Spinal cord (tissue), 10 donors: ENCODE results near the gene DMGDH. TPM values are rescaled to one million over a fixed set of nuclear protein-coding genes. Genes with fewer than 3 reads are reported as not detected.

Source experiments
- DNase-seq, 6 donors: peaks; one replicate each; pipeline versions ENCODE4 v3.0.0 to v3.0.0-alpha.2; 2013 to 2015; ENCODE audit warnings: low spot score in 6 of 6, low read depth in 4 of 6
- H3K27ac ChIP-seq: one replicate; pipeline ENCODE4 v1.5.1; 2013; ENCODE audit warnings: low read depth, low read length, control low read depth
- H3K27me3 ChIP-seq: one replicate; pipeline ENCODE4 v1.6.1; 2013; ENCODE audit warnings: low read length; ENCODE audit not compliant: control insufficient read depth, insufficient read depth
- H3K36me3 ChIP-seq: one replicate; pipeline ENCODE4 v1.6.1; 2013; ENCODE audit warnings: low read length; ENCODE audit not compliant: control insufficient read depth, insufficient read depth
- H3K4me1 ChIP-seq: one replicate; pipeline ENCODE4 v1.6.1; 2013; ENCODE audit warnings: low read length; ENCODE audit not compliant: control insufficient read depth, insufficient read depth
- H3K4me3 ChIP-seq: one replicate; pipeline ENCODE4 v1.5.1; 2013; ENCODE audit warnings: low read depth, low read length, control low read depth
- H3K9me3 ChIP-seq: one replicate; pipeline ENCODE4 v1.6.1; 2013; ENCODE audit warnings: low read length; ENCODE audit not compliant: control insufficient read depth, insufficient read depth
- WGBS: methylation state at CpG from one replicate; pipeline ENCODE4 v1.1.5; 2013; ENCODE audit warnings: missing lambda C conversion rate; ENCODE audit not compliant: insufficient coverage; 5-methylcytosine and 5-hydroxymethylcytosine counted together
- polyA plus RNA-seq, 2 donors: library from polyadenylated mRNA; unstranded; fragments of 120-200 nt; gene quantifications; one replicate each; pipeline ENCODE4 v1.2.1, GENCODE V29; 2013; ENCODE audit not compliant: insufficient read length in 2 of 2
- total RNA-seq, 2 donors: library from RNA; depleted of rRNA in 1 of 2; stranded (reverse); fragments of 120-200 nt in 1 of 2; fragments of >200 nt in 1 of 2; gene quantifications; one replicate each; pipeline versions ENCODE4 v1.2.3 to v1.2.4, GENCODE V29; 2013 to 2014
- donor health status: healthy.

Gene DMGDH
- total and polyA plus RNA-seq, 4 donors, result 3.3 to 7.6 (median 4.3) TPM

DNA sequence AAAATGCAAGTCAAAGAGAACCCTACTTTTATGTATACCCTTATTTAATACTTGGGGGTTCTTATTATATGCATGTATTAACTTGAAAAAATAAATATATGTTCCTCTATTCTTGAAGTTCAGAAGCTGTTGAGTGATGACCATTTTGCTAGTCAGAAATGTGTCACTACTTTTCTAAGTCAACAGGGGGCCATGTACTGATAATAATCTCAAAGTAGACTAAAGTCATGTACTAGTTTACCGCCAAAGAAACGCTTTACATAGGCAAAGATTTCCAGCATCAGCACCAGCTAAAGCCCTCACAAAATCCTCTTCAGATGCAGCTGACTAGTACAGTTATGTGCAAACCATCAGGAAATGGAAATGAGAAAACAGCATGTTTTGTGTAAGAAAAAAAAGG is 36.4 kb upstream of the DMGDH start:
- Histone ChIP-seq H3K27me3 (peaks cover 11% of the 10 kb centered on the region), H3K4me1 (peaks cover 3% of the 10 kb centered on the region), H3K4me3 (no peak overlapping the region), H3K27ac (no peak overlapping the region), H3K9me3 (no peaks in the 10 kb centered on the region), H3K36me3 (no peaks in the 10 kb centered on the region)
- DNase-seq, result no peak
- no CpG with 5 or more reads among the region's 2 CpGs for WGBS

DNA sequence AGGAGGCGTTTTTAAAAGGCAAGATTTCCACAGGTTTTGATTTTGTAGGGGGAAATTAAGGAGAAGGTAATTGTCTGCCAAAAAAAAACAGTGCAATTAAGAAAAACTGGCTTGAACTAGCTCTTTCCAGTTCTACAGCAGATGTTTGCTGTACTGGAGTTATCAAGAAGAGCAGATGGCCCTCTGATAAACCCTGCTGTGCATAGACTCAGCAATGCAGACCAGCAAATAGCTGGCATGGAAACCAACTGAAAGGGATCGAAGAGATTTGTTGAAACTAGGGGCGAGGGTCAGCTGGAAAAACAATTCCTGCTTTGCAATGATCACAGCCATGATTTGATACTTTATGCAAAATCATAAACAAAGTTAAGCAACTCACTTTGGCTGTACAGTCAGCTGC is 24.3 kb upstream of the DMGDH start:
- Histone ChIP-seq H3K4me3 (no peak overlapping the region), H3K9me3 (no peaks in the 10 kb centered on the region), H3K36me3 (no peaks in the 10 kb centered on the region), H3K27ac (no peak overlapping the region), H3K4me1 (no peaks in the 10 kb centered on the region), H3K27me3 (no peaks in the 10 kb centered on the region)
- 60% methylated on average over 1 of the region's 3 CpGs for WGBS
- DNase-seq, result peak in 4 of 6 donors; percentile 5 to 87 (median 51)

DNA sequence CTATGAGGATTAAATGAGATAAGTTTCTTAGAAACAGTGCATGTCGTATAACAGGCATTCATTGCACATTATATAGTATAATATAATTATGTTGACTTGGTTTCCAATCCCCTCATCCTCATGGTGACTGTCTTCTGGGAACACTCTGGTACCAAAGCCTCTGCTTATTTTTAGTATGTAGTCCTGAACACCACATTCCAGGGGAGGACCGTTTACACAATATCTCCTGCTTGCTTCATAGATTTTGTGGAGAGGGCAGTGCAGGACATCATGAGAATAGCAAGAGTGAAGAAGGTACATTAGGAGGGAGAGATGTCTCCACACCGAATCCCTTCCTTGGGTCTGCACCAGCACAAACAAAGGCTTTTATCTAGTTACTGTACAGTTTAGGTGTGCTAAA is 21.6 kb upstream of the DMGDH start:
- Histone ChIP-seq H3K9me3 (no peaks in the 10 kb centered on the region), H3K36me3 (no peaks in the 10 kb centered on the region), H3K27ac (no peak overlapping the region), H3K27me3 (no peaks in the 10 kb centered on the region), H3K4me1 (no peaks in the 10 kb centered on the region), H3K4me3 (no peak overlapping the region)
- no peak for DNase-seq
- WGBS, result no CpG with 5 or more reads among the region's 3 CpGs

DNA sequence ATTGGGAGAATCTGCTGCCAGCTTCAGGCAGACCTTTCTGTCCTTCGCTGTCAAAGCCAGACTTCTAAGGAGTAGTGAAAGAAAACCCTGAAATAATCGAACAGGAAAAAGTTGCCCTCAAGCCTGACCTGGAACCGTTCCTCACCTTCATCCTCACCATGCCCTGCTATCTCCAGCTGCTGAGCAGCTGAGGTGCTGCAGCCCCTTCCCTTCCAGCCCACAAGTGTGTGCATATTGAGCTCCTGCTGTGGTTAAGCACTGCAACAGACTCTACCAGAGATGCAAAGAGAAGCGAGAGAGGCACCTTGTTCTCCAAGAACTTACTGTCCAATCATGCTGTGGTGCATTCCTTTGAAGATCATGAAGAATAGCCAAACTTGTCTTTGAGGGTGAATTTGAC is 19.0 kb upstream of the DMGDH start:
- Histone ChIP-seq H3K36me3 (no peaks in the 10 kb centered on the region), H3K27me3 (no peaks in the 10 kb centered on the region), H3K4me1 (no peaks in the 10 kb centered on the region), H3K9me3 (no peaks in the 10 kb centered on the region), H3K27ac (no peak overlapping the region), H3K4me3 (no peak overlapping the region)
- DNase-seq, result no peak
- WGBS, result 75% methylated on average over 1 of the region's 4 CpGs

DNA sequence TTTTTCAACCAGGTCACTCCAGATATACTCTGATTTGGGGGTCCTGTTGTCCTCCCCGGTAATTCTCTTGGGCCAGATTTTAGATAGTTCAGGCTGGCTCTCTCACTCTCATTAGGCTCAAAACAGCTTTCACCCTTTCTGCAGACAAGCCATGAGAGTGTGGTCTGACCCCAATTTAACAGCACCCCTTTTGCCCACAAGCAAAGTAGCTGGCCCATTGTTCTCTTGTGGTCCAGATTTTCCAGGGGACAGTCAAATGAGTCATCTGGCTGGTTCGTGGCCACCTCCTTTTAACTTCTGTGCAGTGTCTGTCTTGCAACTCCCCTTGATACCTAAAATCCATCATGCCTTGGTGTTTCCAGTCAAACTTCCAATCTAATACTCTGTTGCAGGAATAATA is 16.6 kb upstream of the DMGDH start:
- no peak for DNase-seq
- H3K9me3 ChIP-seq, result no peaks in the 10 kb centered on the region
- H3K27me3 ChIP-seq, result no peaks in the 10 kb centered on the region
- H3K4me1 ChIP-seq, result no peaks in the 10 kb centered on the region
- H3K27ac ChIP-seq, result no peak overlapping the region
- no peaks in the 10 kb centered on the region for H3K36me3 ChIP-seq
- 92% methylated on average over 2 of the region's 2 CpGs for WGBS
- no peak overlapping the region for H3K4me3 ChIP-seq

DNA sequence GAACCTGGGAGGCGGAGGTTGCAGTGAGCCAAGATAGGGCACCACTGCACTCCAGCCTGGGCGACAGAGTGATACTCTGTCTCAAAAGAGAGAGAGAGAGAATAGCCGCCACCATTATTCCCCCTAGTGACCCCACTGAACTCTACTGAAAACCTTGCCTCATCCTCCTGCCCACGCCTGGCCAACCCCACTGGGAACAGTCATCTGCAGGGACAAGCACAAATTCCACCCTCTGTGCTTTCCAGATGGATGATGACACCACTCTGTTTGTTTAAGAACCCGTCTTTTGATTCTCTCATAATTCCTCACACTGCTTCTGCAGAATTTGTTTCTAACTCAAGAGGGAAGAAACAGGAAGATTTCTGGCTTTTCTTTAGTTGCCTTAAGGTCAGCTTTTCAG is 12.3 kb upstream of the DMGDH start:
- WGBS, result 80% methylated on average over 2 of the region's 5 CpGs
- no peaks in the 10 kb centered on the region for H3K36me3 ChIP-seq
- no peak overlapping the region for H3K27ac ChIP-seq
- H3K9me3 ChIP-seq, result no peaks in the 10 kb centered on the region
- H3K4me3 ChIP-seq, result no peak overlapping the region
- no peak for DNase-seq
- no peaks in the 10 kb centered on the region for H3K27me3 ChIP-seq
- H3K4me1 ChIP-seq, result no peaks in the 10 kb centered on the region

DNA sequence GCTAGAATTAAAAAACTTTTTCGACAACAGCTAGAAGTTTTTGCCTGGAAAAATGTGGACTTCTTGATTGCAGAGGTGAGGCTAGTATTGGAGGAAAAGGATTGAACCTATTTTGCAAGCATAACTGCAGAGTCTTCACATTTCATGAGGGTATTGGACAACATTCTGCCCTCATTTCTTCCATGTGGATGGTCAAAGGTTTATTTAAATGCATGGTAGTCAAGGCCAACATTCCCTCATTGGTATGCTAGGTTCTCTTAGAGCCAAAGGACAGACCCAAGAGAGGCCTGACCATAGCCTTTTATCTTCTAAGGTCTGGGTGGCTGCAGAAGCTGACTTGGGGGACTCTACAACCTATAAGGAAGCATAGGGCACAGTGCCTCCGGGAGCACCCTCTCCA is 11.3 kb upstream of the DMGDH start:
- no peak overlapping the region for H3K4me3 ChIP-seq
- no peak for DNase-seq
- H3K36me3 ChIP-seq, result no peaks in the 10 kb centered on the region
- no peaks in the 10 kb centered on the region for H3K27me3 ChIP-seq
- no peaks in the 10 kb centered on the region for H3K9me3 ChIP-seq
- no peaks in the 10 kb centered on the region for H3K4me1 ChIP-seq
- H3K27ac ChIP-seq, result no peak overlapping the region
- WGBS, result 67% methylated on average over 1 of the region's 2 CpGs

DNA sequence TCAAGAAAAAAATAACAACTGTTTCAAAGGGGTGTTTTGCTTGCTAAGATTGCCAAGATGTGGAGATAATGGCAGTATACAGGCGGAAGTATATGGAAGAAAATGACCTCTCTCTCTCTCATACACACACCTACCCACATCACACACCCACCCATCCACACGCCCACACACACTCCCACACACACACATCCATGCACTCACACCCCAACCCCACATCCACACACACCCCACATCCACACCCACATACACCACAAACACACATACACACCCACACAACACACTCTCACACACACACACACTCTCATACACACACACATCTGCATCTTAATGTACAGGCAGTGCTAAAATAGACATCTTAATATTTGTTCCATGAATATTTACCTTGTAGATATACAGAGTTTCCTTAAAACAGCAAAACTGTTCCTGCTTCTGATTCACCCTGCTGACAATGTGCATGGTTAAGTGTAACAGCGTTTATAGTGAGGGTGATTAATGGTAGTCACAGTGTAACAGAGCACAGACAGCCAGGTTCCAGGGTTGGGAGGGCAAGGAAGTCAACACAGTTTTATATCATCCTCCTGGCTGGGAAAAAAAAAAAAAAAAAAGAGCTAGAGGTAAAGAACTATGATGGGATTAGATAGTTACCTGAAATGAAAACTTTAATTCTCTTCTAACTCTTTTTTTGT is 8.3 kb upstream of the DMGDH start:
- no peak for DNase-seq
- Histone ChIP-seq H3K36me3 (no peaks in the 10 kb centered on the region), H3K27me3 (no peaks in the 10 kb centered on the region), H3K9me3 (no peaks in the 10 kb centered on the region), H3K27ac (no peak overlapping the region), H3K4me3 (no peak overlapping the region), H3K4me1 (no peaks in the 10 kb centered on the region)
- 39% methylated on average over 2 of the region's 3 CpGs for WGBS

DNA sequence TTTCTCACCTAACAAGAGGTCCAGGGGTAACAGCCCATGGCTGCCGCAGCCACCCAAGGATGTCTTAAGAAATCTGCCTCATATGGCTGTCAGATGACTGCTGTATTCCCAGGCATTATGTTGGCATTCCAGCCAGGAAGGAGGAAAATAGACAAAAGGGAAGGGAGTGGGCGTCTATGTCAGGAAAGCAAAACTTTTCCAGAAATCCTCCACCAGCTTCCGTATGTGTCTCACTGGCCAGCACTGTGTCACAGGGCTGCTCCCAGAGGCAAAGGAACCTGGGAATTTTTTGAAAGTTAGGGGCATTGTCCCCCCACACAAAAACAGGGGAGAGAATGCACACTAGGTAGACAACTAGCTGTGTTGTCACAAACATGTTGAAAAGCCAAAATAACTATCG is 7.3 kb upstream of the DMGDH start:
- Histone ChIP-seq H3K36me3 (no peaks in the 10 kb centered on the region), H3K9me3 (no peaks in the 10 kb centered on the region), H3K27ac (no peak overlapping the region), H3K4me1 (no peaks in the 10 kb centered on the region), H3K27me3 (no peaks in the 10 kb centered on the region), H3K4me3 (no peak overlapping the region)
- DNase-seq, result no peak
- WGBS, result 100% methylated on average over 1 of the region's 4 CpGs

DNA sequence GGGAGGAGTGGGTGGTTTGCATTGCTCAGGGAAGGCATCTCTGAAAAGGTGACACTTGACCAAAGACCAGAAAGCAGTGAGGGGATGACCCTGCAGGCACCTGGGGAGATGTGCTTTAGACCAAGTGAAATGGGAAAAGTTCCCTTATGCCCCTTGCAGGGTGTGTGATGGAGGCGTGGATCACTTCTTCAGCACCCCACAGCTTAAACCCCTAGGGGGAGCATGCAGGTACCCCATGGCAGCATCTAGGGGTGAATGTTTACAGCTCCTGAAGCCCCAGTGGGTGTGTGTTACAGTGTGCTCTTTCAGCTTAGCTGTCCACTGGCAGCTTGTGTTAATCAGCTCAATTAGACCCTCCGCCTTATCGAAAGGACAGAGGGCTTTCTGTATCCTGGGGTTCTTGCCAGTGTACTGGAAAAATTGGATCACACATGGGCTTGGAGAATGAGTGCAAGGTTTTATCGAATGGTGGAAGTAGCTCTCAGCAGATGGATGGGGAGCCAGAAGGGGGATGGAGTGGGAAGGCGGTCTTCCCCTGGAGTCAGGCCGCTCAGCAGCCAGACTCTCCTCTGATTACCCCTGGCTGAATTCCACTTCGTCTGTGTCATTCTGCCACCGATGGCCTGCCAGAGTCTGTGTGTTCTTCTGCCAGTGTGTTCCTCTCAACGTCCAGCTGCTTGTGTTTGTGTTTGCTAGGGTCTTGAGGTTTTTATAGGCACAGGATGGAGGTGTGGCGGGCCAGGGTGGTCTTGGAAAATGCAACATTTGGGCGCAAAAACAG is 6.4 kb upstream of the DMGDH start:
- Histone ChIP-seq H3K27ac (no peak overlapping the region), H3K4me1 (no peaks in the 10 kb centered on the region), H3K36me3 (no peaks in the 10 kb centered on the region), H3K27me3 (no peaks in the 10 kb centered on the region), H3K4me3 (no peak overlapping the region), H3K9me3 (no peaks in the 10 kb centered on the region)
- DNase-seq, result no peak
- 74% methylated on average over 8 of the region's 11 CpGs for WGBS
